Fibroblast of skin of back (primary cell): Measurements from ENCODE around the gene ZMYM3.

ENCODE experiments used
- DNase-seq: peaks from one replicate; pipeline ENCODE4 v3.0.0-alpha.2; 2013

The ZMYM3 gene

GRCh38 chrX:71252221-71252620 lies 1.7 kb downstream of the ZMYM3 start:
- no peak for DNase-seq

DNA sequence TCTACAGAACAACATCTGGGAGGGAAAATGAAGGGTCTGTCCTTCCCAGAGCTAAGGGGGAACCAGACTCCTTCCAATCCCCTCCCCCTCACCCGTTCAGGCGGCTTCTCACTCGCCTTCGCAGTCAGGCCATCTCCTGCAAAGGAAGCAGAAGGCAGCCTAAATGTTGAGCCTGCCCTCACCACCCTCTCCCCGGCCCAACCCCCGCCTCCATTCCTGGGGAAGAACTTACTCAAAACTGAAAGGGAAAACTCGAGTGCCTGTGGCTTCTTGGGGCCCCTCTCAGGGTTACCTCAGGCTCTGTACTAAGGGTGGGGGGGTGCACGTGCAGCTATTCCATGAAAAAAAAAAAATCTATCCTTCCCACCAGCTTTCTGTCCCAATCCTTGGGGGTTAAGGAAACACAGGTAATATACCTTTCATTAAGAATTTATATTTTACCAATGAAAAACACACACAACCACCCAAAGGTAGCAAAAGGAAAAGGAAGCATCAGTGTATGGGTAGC lies 2.4 kb downstream of the ZMYM3 start:
- DNase-seq: no peak

DNA sequence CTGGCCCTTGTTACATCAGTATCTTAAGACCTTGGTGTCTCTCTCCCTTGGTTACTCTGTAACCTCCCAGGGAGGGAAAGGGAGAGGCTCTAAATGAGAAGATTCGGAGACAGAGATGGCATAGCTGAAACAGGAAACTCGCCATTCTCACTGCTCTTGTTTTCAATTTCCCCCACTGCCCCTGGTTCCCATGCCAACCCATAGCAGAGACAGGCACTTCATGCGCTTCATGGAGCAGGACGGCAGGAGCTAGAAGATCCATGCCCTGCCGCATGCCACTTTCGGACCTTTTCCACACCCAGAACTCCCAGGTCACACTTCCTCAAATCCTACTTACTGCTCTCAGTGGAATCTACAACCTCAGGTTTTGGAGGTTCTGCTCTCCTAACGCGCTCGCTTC lies 3.1 kb downstream of the ZMYM3 start:
- DNase-seq: no peak

- DNase-seq: no peak
Measured at GRCh38 chrX:71245159-71245558, 8.8 kb downstream of the ZMYM3 start.

DNA sequence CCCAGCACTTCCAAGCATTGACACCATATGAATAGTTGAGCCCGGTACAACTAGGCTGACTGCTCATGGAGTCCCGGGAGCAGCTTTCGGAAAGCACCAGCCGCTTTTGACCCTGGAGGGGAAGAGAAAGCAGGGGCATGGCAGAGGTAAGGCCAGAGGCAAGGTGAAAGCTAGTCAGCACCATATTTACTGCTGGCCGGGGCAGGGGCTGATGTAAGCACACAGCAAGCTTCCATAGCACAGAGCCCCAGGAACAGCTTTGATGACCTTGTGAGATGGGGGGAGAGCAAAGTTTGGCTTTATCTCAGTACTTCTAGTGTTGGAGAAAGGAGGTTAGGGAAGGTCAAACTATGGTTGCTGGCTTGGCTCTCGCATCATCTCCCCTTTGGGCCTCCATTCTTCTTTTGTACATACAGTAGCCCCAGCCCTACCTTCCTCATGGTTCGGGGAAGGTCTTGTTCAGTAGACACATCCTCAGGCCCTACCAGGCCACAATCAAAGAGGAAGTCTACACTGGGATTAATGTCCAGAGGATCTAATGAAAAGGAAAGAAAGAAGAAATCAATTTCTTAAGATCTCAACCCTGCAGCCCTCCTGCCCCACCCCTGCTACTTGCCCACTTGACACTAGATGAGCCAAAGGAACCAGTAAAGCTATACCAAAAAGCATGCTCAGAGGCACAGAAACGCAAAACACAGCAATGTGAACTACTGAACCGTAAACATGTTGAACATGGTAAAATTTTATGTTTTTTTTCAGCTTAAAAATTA lies 9.4 kb downstream of the ZMYM3 start:
- DNase-seq: no peak

- no peak for DNase-seq
Measured at GRCh38 chrX:71241301-71241700, 12.6 kb downstream of the ZMYM3 start.

DNA sequence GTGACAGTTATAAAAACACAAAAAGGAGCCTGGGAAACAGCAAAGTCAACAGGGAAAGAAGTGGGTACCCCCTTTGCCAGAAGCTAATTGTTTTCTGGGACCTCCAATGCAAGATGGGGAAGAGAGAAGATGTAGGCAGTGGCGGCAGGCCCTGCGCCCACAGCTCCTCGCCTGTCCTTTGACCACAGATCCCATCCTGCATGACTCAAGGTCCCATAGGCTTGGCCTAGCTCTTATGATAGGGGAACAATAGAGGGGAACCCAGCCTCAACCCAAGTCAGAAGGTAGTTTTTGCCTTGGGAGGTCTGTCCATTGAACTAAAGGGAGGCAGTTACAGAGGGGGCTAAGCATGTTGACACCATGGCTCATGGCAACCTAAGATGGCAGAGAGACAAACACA lies 14.2 kb downstream of the ZMYM3 start:
- DNase-seq: no peak

DNA sequence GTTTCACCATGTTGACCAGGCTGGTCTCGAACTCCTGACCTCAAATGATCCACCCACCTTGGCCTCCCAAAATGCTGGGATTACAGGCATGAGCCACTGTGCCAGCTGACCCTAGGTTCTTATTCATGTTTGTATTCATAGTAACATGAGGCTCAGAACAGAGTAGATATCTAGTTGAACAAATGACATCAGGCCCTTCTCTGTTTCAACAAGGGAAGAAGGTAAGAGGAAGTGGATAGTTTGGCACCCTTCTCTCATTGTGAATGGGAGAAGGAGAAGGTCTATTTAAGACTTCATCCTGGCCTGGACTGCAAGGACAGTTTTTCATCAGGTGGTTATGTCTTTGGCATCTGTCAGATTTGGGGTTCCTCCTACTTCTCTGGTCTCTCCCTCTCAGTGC lies 17.1 kb downstream of the ZMYM3 start:
- no peak for DNase-seq

DNA sequence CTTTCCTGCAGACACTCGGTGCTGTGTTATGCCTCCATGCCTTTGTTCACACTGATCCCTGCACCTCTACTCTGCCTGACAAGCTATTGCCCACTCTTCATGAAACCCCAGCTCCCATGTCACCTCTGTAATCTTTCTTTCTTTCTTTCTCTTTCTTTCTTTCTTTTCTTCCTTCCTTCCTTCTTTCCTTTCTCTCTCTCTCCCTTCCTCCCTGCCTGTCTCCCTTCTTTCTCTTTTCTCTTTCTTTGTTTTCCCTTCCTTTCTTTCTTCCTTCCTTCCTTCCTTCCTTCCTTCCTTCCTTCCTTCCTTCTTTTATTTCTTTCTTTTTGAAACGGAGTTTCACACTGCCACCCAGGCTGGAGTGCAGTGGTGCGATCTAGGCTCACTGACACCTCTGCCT lies 18.5 kb downstream of the ZMYM3 start:
- DNase-seq: no peak

- no peak for DNase-seq
Measured at GRCh38 chrX:71228063-71228642, 25.8 kb downstream of the ZMYM3 start.

GRCh38 chrX:71227370-71228062 lies 26.4 kb downstream of the ZMYM3 start:
- no peak for DNase-seq

GRCh38 chrX:71225676-71226075 lies 28.3 kb downstream of the ZMYM3 start:
- DNase-seq: no peak

GRCh38 chrX:71225009-71225408 lies 28.9 kb downstream of the ZMYM3 start:
- no peak for DNase-seq

DNA sequence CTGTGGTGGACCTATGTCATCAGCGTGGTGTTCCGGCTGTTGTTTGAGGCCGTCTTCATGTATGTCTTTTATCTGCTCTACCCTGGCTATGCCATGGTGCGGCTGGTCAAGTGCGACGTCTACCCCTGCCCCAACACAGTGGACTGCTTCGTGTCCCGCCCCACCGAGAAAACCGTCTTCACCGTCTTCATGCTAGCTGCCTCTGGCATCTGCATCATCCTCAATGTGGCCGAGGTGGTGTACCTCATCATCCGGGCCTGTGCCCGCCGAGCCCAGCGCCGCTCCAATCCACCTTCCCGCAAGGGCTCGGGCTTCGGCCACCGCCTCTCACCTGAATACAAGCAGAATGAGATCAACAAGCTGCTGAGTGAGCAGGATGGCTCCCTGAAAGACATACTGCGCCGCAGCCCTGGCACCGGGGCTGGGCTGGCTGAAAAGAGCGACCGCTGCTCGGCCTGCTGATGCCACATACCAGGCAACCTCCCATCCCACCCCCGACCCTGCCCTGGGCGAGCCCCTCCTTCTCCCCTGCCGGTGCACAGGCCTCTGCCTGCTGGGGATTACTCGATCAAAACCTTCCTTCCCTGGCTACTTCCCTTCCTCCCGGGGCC lies 29.7 kb downstream of the ZMYM3 start:
- DNase-seq: no peak

DNA sequence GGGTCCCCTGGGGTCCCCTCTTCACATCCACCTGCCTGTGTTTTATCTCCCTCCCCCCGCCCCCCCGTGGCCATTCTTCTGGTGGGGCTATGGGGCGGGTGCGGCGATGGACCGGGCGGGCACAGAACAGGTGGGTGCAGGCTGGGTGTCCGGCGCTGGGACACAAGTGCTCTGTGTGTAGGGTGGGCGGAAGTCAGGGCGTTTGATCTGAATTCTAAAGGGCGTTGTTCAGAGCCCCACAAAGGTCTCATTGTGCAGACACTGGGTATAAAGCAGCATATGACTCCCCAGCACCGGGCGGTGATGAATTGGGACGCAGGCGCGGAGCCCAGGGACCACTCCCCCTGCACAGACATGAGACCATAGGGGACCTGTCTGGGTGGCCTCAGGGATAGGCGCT lies 31.0 kb downstream of the ZMYM3 start, which contains the start of gene GJB1:
TSS of gene GJB1 (plus strand) at position 296 of the 400 bp plus-strand sequence. CDS start 484 bp downstream, outside the sequence.
- DNase-seq: no peak

- no peak for DNase-seq
Measured at GRCh38 chrX:71221145-71221544, 32.8 kb downstream of the ZMYM3 start.

DNA sequence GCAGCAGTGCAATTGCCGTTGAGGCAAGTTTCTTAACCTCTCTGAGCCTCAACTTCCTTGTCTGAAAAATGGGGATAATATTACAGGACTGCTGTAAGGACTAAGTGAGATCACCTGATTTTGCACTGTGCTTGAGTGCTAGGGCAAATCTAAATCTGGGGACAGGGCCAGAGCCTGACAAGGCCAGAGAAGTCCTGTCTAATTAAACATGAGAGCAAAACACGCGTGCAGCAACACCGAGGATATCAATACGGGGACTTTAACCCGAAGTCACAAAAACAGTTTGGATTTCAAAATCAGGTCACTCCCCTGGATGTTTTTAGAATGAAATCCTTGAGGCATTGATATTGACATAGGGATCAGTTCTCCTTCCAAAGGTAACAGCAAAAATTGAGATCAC lies 36.6 kb downstream of the ZMYM3 start:
- no peak for DNase-seq

DNA sequence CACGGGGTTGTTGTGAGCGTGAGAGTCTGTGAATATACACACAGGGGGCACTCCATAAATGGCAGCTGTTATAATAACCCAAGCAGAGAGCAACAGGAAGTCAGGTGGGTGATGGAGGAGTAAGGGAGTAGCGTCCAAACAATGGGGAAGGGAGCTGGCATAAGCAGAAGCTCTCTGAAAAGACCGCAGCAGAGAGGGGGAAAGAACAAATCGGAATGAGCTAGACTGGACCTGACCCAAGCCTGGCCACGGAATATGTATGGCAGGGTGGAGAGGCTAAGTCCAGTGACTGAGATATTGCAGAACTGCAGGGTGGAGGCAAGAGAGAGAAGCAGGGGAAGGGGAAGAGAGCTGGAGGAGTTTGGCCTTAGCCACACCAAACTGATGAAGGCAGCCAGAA lies 37.5 kb downstream of the ZMYM3 start:
- DNase-seq: no peak

DNA sequence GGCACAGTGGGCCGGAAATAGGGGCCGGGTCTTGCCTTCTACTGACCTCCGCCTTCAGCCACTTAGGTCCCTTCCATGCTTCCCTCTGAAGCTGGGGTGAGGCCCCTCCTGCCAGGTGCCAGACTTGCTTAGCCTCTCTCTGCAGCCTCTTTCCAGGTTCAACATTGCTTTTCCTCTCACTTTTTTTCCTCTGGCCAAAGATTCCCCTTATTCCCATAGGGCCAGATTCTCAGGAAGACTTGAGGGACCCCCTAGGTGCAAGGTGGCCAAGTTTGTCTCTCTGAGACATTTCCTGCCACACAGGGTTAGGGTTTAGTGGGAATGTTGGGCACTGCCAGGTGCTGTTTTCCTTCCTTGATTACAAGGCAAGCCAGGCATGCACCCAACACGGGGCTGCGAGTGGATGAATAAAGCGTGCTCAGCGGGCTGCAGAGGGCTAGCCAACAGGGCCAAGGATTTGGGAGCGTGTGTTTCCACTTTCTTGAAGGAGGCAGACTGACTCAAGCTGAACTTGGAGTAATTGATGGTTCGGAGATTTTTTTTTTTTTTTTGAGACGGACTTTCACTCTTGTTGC lies 38.5 kb downstream of the ZMYM3 start:
- no peak for DNase-seq

GRCh38 chrX:71214604-71215337 lies 39.2 kb downstream of the ZMYM3 start:
- DNase-seq: no peak

DNA sequence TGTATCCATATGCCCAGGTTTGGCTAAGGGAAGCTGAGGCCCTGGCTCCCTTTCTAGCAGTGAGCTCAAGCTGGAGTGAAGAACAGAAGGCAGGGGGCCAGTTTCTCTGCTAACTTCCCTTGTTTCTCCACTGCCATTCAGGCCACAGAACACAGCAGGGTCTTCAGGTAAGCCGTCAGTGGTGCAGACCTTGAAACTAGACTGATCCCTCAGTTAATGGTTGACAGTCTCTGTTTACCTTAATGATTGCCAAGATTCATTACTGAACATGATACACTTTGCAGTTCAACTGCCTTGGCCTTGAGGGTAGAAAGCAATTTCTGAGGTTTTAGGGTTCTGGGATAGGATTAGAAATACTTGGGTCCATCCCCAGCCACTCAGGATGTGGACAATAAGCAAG lies 39.8 kb downstream of the ZMYM3 start:
- no peak for DNase-seq

DNA sequence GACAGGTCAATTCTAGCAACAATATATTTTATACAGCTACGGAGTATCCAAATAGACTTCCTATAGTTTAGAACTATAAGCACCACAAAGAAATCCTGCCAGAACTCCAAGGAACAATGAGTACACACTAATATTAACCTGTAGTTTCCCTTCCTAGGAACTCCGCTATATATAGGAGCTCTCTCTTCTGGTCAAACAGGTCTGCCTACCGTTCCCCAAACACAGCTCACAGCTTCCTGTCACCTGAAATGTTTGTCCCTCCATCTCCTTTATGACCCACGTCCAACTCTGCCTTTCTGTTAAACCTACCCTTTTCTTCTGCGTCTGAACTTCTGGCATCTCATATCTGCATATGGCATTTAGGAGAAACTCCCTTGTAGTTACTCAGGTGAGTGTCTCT lies 41.4 kb downstream of the ZMYM3 start:
- DNase-seq: no peak
